ENCODE data around the gene NOD2. TPM values are rescaled to one million over a fixed set of nuclear protein-coding genes. Genes with fewer than 3 reads are reported as not detected.

The NOD2 gene
- total and polyA plus RNA-seq, 4 donors, result 0.35 to 1.3 (median 0.48) TPM

GRCh38 chr16:50659806-50660205, 33.6 kb upstream of the NOD2 start:
- no peaks in the 10 kb centered on the region for H3K36me3 ChIP-seq (ENCODE audit: control insufficient read depth in 4 of 4, insufficient read depth in 3 of 4, low read depth in 1 of 4, low read length in 3 of 4)
- H3K4me3 ChIP-seq (ENCODE audit: low read depth in 1 of 3, low read length in 3 of 3), result no peak overlapping the region
- H3K27ac ChIP-seq (ENCODE audit: low read depth in 1 of 2, low read length in 2 of 2), result no peak overlapping the region
- no peaks in the 10 kb centered on the region for H3K27me3 ChIP-seq (ENCODE audit: control insufficient read depth in 4 of 4, insufficient read depth in 4 of 4, low read length in 3 of 4)
- no peak for DNase-seq (ENCODE audit: low spot score)
- WGBS, result 89% methylated on average over 5 of the region's 5 CpGs
- TF ChIP-seq GABPA (IDR thresholded peaks at IDR 0.05 in 1 of 2, conservative IDR thresholded peaks at IDR 0.05 in 1 of 2), result no peak
- TF ChIP-seq JUND (IDR thresholded peaks at IDR 0.05), result no peak
- no peak for TF ChIP-seq SP1 (IDR thresholded peaks at IDR 0.05)
- no peak for TF ChIP-seq CTCF (IDR thresholded peaks at IDR 0.05; ENCODE audit: low read depth, low read length, missing input control)
- no peak for TF ChIP-seq NR2F2 (IDR thresholded peaks at IDR 0.05)
- TF ChIP-seq RAD21 (IDR thresholded peaks at IDR 0.05), result no peak
- TF ChIP-seq HNF4A (conservative IDR thresholded peaks at IDR 0.05), result no peak
- no peak for TF ChIP-seq ATF3 (IDR thresholded peaks at IDR 0.05)
- TF ChIP-seq EGR1 (IDR thresholded peaks at IDR 0.05; ENCODE audit: low read depth in 2 of 2), result no peak
- TF ChIP-seq HNF4G (IDR thresholded peaks at IDR 0.05), result no peak
- TF ChIP-seq FOXA2 (IDR thresholded peaks at IDR 0.05), result no peak
- TF ChIP-seq RXRA (IDR thresholded peaks at IDR 0.05), result no peak
- no peak for TF ChIP-seq MAX (IDR thresholded peaks at IDR 0.05)
- TF ChIP-seq REST (IDR thresholded peaks at IDR 0.05), result no peak
- no peak for TF ChIP-seq TAF1 (conservative IDR thresholded peaks at IDR 0.05)
- TF ChIP-seq ZBTB33 (IDR thresholded peaks at IDR 0.05), result no peak
- no peaks in the 10 kb centered on the region for H3K9me3 ChIP-seq (ENCODE audit: control insufficient read depth in 4 of 4, low read length in 3 of 4)
- no peak overlapping the region for H3K9ac ChIP-seq (ENCODE audit: low read depth in 1 of 2, low read length in 2 of 2)
- H3K4me1 ChIP-seq (ENCODE audit: control insufficient read depth in 4 of 4, insufficient read depth in 4 of 4, low read length in 3 of 4), result peaks cover 0 to under 1% (median 0%) of the 10 kb centered on the region in 4 donors

Data from liver (tissue), 9 donors.